Measurements from ENCODE around the gene ALDH1L1. TPM values are rescaled to one million over a fixed set of nuclear protein-coding genes. Genes with fewer than 3 reads are reported as not detected.

Gene ALDH1L1
- total RNA-seq, 2 donors from 2014 or later, result 54.7 to 65.3 TPM

DNA sequence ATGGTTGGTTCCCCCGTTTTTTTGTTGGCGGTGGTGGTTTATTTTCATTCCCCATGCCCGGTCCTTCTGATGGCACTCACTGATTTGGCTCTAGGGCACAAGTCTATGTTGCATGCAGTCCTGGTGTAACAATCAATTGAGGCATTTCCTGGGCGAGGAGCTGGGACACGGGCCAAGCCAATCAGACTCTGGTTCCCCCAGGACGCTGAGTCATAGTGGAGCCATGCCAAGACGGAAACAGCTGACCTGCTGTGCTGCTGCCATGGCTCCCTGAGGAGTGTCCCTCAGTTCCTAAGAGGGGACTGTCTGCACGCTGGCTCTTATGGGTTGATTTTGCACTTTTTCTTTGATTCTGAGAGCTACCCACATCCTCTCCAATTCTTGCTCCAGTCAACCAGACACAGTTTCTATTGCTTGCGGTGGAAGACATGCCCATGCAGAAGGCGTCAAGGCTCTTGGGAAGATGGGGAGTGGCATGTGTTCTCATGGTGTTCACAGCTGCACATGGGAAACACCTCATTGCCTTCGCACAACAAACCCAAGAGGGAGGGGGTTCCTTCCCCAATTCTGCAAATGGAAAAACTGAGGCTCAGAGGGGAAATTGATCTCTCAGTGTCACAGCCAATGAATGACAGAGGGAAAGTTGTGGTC, 28.3 kb upstream of the ALDH1L1 start:
- Histone ChIP-seq H3K9me3 (no peaks in the 10 kb centered on the region), H3K4me3 (no peak overlapping the region), H3K4me1 (peaks cover 19% of the 10 kb centered on the region), H3K36me3 (replicated peaks in 1 of 2; ENCODE audit: insufficient read depth in 1 of 2, low read depth in 2 of 2) (no peaks in the 10 kb centered on the region), H3K27ac (peak overlapping the region in 1 of 4 donors; percentile 10), H3K27me3 (no peaks in the 10 kb centered on the region)
- 43 to 68% methylated on average over 7 to 11 of the region's 11 CpGs for WGBS, 2 donors
- TF ChIP-seq, protein P1, sequence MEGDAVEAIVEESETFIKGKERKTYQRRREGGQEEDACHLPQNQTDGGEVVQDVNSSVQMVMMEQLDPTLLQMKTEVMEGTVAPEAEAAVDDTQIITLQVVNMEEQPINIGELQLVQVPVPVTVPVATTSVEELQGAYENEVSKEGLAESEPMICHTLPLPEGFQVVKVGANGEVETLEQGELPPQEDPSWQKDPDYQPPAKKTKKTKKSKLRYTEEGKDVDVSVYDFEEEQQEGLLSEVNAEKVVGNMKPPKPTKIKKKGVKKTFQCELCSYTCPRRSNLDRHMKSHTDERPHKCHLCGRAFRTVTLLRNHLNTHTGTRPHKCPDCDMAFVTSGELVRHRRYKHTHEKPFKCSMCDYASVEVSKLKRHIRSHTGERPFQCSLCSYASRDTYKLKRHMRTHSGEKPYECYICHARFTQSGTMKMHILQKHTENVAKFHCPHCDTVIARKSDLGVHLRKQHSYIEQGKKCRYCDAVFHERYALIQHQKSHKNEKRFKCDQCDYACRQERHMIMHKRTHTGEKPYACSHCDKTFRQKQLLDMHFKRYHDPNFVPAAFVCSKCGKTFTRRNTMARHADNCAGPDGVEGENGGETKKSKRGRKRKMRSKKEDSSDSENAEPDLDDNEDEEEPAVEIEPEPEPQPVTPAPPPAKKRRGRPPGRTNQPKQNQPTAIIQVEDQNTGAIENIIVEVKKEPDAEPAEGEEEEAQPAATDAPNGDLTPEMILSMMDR (IDR thresholded peaks at IDR 0.05), result no peak
- no peak for TF ChIP-seq POLR2A (IDR thresholded peaks at IDR 0.05)
- ATAC-seq (peak; percentile 80), DNase-seq (peak; percentile 92 to 96 (median 93))
- intact Hi-C loops (cut with DNase I), result no loop called here

DNA sequence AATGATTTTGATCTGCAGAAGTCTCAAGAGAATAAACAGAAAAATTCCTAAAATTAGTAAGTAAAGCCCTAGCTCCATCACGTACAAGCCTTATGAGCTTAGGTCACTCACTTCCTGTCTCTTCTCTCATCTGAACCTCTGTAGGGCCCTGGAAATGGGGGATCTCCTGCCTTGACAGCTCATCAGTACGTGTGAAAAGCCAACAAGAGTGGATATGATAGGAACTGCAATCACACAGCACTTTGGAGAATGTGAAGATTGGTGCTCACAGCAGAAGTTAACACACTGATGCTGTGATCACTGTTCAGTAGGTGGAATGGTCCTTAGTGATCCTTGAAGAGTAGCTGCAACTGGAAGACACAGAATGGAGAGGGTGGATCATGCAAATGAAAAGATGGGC, 27.8 kb upstream of the ALDH1L1 start:
- WGBS, 2 donors, result 70 to 74% methylated on average over 2 of the region's 2 CpGs
- DNase-seq (no peak), ATAC-seq (no peak)
- Histone ChIP-seq H3K4me3 (no peak overlapping the region), H3K4me1 (peaks cover 13% of the 10 kb centered on the region), H3K27ac (peak overlapping the region in 1 of 4 donors; percentile 10), H3K36me3 (replicated peaks in 1 of 2; ENCODE audit: insufficient read depth in 1 of 2, low read depth in 2 of 2) (no peaks in the 10 kb centered on the region), H3K27me3 (no peaks in the 10 kb centered on the region), H3K9me3 (no peaks in the 10 kb centered on the region)
- no peak for TF ChIP-seq POLR2A (IDR thresholded peaks at IDR 0.05)
- TF ChIP-seq, protein P1 (IDR thresholded peaks at IDR 0.05), result no peak
- intact Hi-C loops (cut with DNase I), result no loop called here

DNA sequence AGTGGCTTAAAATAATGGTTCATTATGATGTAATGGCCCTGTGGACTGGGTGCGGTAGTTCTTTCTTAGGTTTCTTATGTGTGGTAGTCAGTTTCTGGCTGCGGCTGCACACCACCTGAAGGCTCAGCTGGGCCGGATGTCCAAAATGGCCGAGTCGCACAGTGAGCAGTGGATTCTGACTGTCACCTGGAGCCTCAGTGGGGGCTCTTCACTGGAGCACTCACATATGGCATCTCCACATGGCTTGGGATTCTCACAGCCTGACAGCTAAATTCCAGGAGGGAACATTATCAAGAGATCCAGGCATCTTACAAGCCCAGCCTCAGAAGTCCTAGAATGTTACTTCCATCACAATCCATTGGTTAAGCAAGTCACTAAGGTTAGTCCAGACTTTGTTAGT, 26.8 kb upstream of the ALDH1L1 start:
- TF ChIP-seq POLR2A (IDR thresholded peaks at IDR 0.05), result no peak
- TF ChIP-seq, protein P1 (IDR thresholded peaks at IDR 0.05), result no peak
- no peak for DNase-seq
- Histone ChIP-seq H3K27me3 (no peaks in the 10 kb centered on the region), H3K4me1 (peaks cover 9% of the 10 kb centered on the region), H3K27ac (no peak overlapping the region), H3K9me3 (no peaks in the 10 kb centered on the region), H3K4me3 (no peak overlapping the region), H3K36me3 (replicated peaks in 1 of 2; ENCODE audit: insufficient read depth in 1 of 2, low read depth in 2 of 2) (no peaks in the 10 kb centered on the region)
- no peak for ATAC-seq
- WGBS, 2 donors, result 73 to 92% methylated on average over 5 of the region's 5 CpGs
- intact Hi-C loops (cut with DNase I), result no loop called here

DNA sequence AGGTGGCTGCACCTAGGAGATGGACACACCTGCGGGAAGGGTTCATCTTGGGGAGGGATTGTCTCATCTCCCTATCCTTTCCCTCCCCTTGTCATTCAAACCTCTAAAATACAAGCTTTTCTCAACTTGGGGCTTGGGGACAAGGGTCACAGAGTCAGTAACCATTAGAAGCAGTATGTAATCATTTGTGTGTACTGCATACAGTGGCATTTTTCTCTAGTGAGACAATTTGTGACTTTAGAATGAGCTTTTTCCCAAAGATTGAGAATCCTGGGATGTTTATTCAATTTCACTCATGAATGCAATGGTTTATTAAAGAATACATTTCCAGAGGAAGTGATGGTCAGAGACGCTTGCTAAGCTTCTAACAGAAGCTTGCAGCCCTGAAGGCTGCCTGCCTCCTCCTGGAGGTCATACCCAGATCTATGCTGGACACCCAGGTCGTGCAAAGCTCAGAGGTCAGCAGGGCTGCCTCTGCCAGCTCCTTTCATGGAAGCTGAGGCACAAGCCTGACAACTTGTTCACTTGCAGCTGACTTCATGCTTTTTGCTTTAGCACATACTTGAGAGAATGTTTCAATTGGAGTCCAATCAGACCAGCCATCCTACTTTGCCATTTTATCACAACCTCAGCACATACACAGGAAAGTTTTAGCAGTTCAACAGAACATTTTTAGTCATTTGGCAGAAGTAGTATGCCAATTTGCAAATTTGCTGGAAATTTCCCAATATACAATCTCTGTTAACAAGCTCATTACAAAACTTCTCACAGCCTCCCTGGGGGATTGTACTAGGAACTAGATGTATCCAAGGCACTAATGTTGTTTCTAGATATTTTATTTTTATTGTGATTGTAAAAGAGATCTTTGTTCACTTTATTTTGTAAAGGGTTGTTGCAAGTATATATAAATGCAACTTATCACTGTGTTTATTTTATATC, 25.6 kb upstream of the ALDH1L1 start:
- no peak for ATAC-seq
- no peaks in the 10 kb centered on the region for H3K36me3 ChIP-seq (replicated peaks in 1 of 2; ENCODE audit: insufficient read depth in 1 of 2, low read depth in 2 of 2)
- H3K27ac ChIP-seq, result no peak overlapping the region
- H3K4me1 ChIP-seq, result peaks cover 9% of the 10 kb centered on the region
- no peak overlapping the region for H3K4me3 ChIP-seq
- 57 to 69% methylated on average over 3 of the region's 3 CpGs for WGBS, 2 donors
- no peaks in the 10 kb centered on the region for H3K9me3 ChIP-seq
- no peaks in the 10 kb centered on the region for H3K27me3 ChIP-seq
- TF ChIP-seq POLR2A (IDR thresholded peaks at IDR 0.05), result no peak
- TF ChIP-seq, protein P1 (IDR thresholded peaks at IDR 0.05), result no peak
- intact Hi-C loops (cut with DNase I), result no loop called here
- peak in 1 of 4 donors; percentile 17 for DNase-seq

Data from body of pancreas (tissue), 4 donors.